Neural progenitor cell (in vitro differentiated cells): ENCODE results near the gene HOXA5. TPM values are rescaled to one million over a fixed set of nuclear protein-coding genes. Genes with fewer than 3 reads are reported as not detected.
A peak's percentile ranks its signal among the peaks of the same experiment; 100 is the strongest.

ENCODE experiments used
- DNase-seq: peaks from one replicate; pipeline ENCODE4 v3.0.0-alpha.2; 2016; ENCODE audit warnings: low spot score
- H2AFZ ChIP-seq: fragments of 200-600 bp; sonication (generic); replicated peaks from 2 replicates; pipeline ENCODE4 v1.6.1; 2016; ENCODE audit warnings: antibody characterized with exemption
- H3F3A ChIP-seq: fragments of 200-600 bp; sonication (generic); 2 replicates; pipeline ENCODE4 v1.6.1; 2016; ENCODE audit warnings: antibody characterized with exemption, low read depth
- H3K27ac ChIP-seq: fragments of 200-600 bp; sonication (generic); 2 replicates; pipeline ENCODE4 v1.5.1; 2016; ENCODE audit warnings: mild to moderate bottlenecking
- H3K27me3 ChIP-seq: fragments of 200-600 bp; sonication (generic); 2 replicates; pipeline ENCODE4 v1.6.1; 2016; ENCODE audit warnings: mild to moderate bottlenecking, moderate library complexity
- H3K36me3 ChIP-seq: fragments of 200-600 bp; sonication (generic); 2 replicates; pipeline ENCODE4 v1.5.1; 2016
- H3K4me1 ChIP-seq: fragments of 200-600 bp; sonication (generic); 2 replicates; pipeline ENCODE4 v1.6.1; 2016; ENCODE audit warnings: mixed run types
- H3K4me2 ChIP-seq: fragments of 200-600 bp; sonication (generic); 2 replicates; pipeline ENCODE4 v1.6.1; 2016
- H3K4me3 ChIP-seq: fragments of 200-600 bp; sonication (generic); 2 replicates; pipeline ENCODE4 v1.5.1; 2016
- H3K79me2 ChIP-seq: fragments of 200-600 bp; sonication (generic); 2 replicates; pipeline ENCODE4 v1.6.1; 2016; ENCODE audit warnings: low read depth
- H3K9ac ChIP-seq: fragments of 200-600 bp; sonication (generic); 2 replicates; pipeline ENCODE4 v1.6.1; 2016
- H3K9me3 ChIP-seq: fragments of 200-600 bp; sonication (generic); 2 replicates; pipeline ENCODE4 v1.5.1; 2016; ENCODE audit warnings: low read depth
- H4K20me1 ChIP-seq: fragments of 200-600 bp; sonication (generic); 2 replicates; pipeline ENCODE4 v1.6.1; 2016; ENCODE audit warnings: low read depth
- H3K27ac Mint-ChIP-seq: 3 replicates; pipeline ENCODE4 v1.8.0; 2021; ENCODE audit warnings: mixed read lengths
- H3K27me3 Mint-ChIP-seq: 2 replicates; pipeline ENCODE4 v1.8.0; 2022; ENCODE audit warnings: low read depth, mild to moderate bottlenecking, inconsistent platforms, moderate library complexity, mixed read lengths; ENCODE audit not compliant: insufficient read depth
- H3K36me3 Mint-ChIP-seq: 3 replicates; pipeline ENCODE4 v1.8.0; 2021; ENCODE audit warnings: mixed read lengths
- H3K4me1 Mint-ChIP-seq: 3 replicates; pipeline ENCODE4 v1.8.0; 2021; ENCODE audit warnings: mixed read lengths
- H3K4me3 Mint-ChIP-seq: 3 replicates; pipeline ENCODE4 v1.8.0; 2021; ENCODE audit warnings: mild to moderate bottlenecking, moderate library complexity, mixed read lengths
- H3K9me3 Mint-ChIP-seq: 3 replicates; pipeline ENCODE4 v1.8.0; 2020; ENCODE audit warnings: mixed read lengths
- CTCF ChIP-seq: fragments of 200-600 bp; sonication (generic); IDR thresholded peaks from 2 replicates; pipeline ENCODE4 v1.5.1; 2017; ENCODE audit warnings: antibody characterized with exemption, mild to moderate bottlenecking
- EZH2 ChIP-seq: fragments of 200-600 bp; sonication (generic); IDR thresholded peaks from 2 replicates; pipeline ENCODE4 v1.6.1; 2017; ENCODE audit warnings: antibody characterized with exemption, mild to moderate bottlenecking, moderate library complexity
- EZH2phosphoT487 ChIP-seq: fragments of 200-600 bp; sonication (generic); IDR thresholded peaks from 2 replicates; pipeline ENCODE4 v1.6.1; 2017; ENCODE audit warnings: antibody characterized with exemption
- total RNA-seq: library from RNA; depleted of rRNA; stranded (reverse); fragments of >200 nt; gene quantifications from 2 replicates; pipeline ENCODE4 v1.2.3, GENCODE V29; 2015; ENCODE audit warnings: low replicate concordance

HOXA5 gene
- total RNA-seq, 1 donor from 2014 or later, result not detected

GRCh38 chr7:27181795-27182275 lies 38.4 kb upstream of the HOXA5 start:
- peaks cover 14% of the 10 kb centered on the region for H3K4me1 ChIP-seq
- Mint-ChIP-seq H3K4me3 (no peak overlapping the region), H3K36me3 (no peaks in the 10 kb centered on the region), H3K27me3 (peaks cover 95% of the 10 kb centered on the region), H3K9me3 (peaks cover 21% of the 10 kb centered on the region), H3K4me1 (peaks cover 13% of the 10 kb centered on the region), H3K27ac (no peak overlapping the region)
- H4K20me1 ChIP-seq, result peaks cover 100% of the 10 kb centered on the region
- no peaks in the 10 kb centered on the region for H3K9me3 ChIP-seq
- H3K9ac ChIP-seq, result no peak overlapping the region
- TF ChIP-seq EZH2phosphoT487 (no peak), EZH2 (no peak), CTCF (no peak)
- H3F3A ChIP-seq, result peaks cover 17% of the 10 kb centered on the region
- DNase-seq, result no peak
- peaks cover 100% of the 10 kb centered on the region for H3K27me3 ChIP-seq
- H3K79me2 ChIP-seq, result no peaks in the 10 kb centered on the region
- no peak overlapping the region for H3K27ac ChIP-seq
- H3K4me2 ChIP-seq, result no peak overlapping the region
- H2AFZ ChIP-seq, result no peak overlapping the region
- no peaks in the 10 kb centered on the region for H3K36me3 ChIP-seq
- H3K4me3 ChIP-seq, result no peak overlapping the region

- peaks cover 96% of the 10 kb centered on the region for H3K27me3 Mint-ChIP-seq
- H3K79me2 ChIP-seq, result no peaks in the 10 kb centered on the region
- H3K4me3 Mint-ChIP-seq, result no peak overlapping the region
- peaks cover 13% of the 10 kb centered on the region for H3K4me1 Mint-ChIP-seq
- peaks cover 14% of the 10 kb centered on the region for H3K4me1 ChIP-seq
- no peak overlapping the region for H3K27ac ChIP-seq
- H4K20me1 ChIP-seq, result peaks cover 100% of the 10 kb centered on the region
- no peaks in the 10 kb centered on the region for H3K36me3 ChIP-seq
- H3K4me3 ChIP-seq, result no peak overlapping the region
- no peaks in the 10 kb centered on the region for H3K9me3 ChIP-seq
- H3K27ac Mint-ChIP-seq, result no peak overlapping the region
- H3K27me3 ChIP-seq, result peaks cover 100% of the 10 kb centered on the region
- no peak for DNase-seq
- peaks cover 18% of the 10 kb centered on the region for H3K9me3 Mint-ChIP-seq
- H3K9ac ChIP-seq, result no peak overlapping the region
- H2AFZ ChIP-seq, result no peak overlapping the region
- no peak overlapping the region for H3K4me2 ChIP-seq
- H3F3A ChIP-seq, result peaks cover 17% of the 10 kb centered on the region
- H3K36me3 Mint-ChIP-seq, result no peaks in the 10 kb centered on the region
- no peak for TF ChIP-seq EZH2
- TF ChIP-seq EZH2phosphoT487, result no peak
- TF ChIP-seq CTCF, result no peak
Observed at GRCh38 chr7:27180431-27181420, 37.2 kb upstream of the HOXA5 start.

- H3F3A ChIP-seq, result peaks cover 17% of the 10 kb centered on the region
- Mint-ChIP-seq H3K4me1 (peaks cover 10% of the 10 kb centered on the region), H3K36me3 (no peaks in the 10 kb centered on the region), H3K27ac (no peak overlapping the region), H3K4me3 (peak overlapping the region; percentile 5), H3K27me3 (peaks cover 96% of the 10 kb centered on the region), H3K9me3 (peaks cover 18% of the 10 kb centered on the region)
- peak; percentile 62 for DNase-seq
- H3K27me3 ChIP-seq, result peaks cover 100% of the 10 kb centered on the region
- H4K20me1 ChIP-seq, result peaks cover 100% of the 10 kb centered on the region
- no peaks in the 10 kb centered on the region for H3K36me3 ChIP-seq
- H3K9ac ChIP-seq, result no peak overlapping the region
- H3K4me3 ChIP-seq, result no peak overlapping the region
- peaks cover 14% of the 10 kb centered on the region for H3K4me1 ChIP-seq
- no peak overlapping the region for H3K4me2 ChIP-seq
- TF ChIP-seq CTCF, result peak; percentile 91
- peak; percentile 93 for TF ChIP-seq EZH2phosphoT487
- TF ChIP-seq EZH2, result peak; percentile 98
- no peak overlapping the region for H2AFZ ChIP-seq
- no peaks in the 10 kb centered on the region for H3K9me3 ChIP-seq
- H3K79me2 ChIP-seq, result no peaks in the 10 kb centered on the region
- H3K27ac ChIP-seq, result no peak overlapping the region
Observed at GRCh38 chr7:27179503-27180430, 36.3 kb upstream of the HOXA5 start.
